ENCODE results near the gene PGLYRP3. TPM values are rescaled to one million over a fixed set of nuclear protein-coding genes. Genes with fewer than 3 reads are reported as not detected.

PGLYRP3 gene
- total RNA-seq, 3 donors from 2014 or later, result not detected

GRCh38 chr1:153344718-153345025 is 31.9 kb upstream of the PGLYRP3 start:
- Histone ChIP-seq H3K4me1 (no peaks in the 10 kb centered on the region), H3K4me3 (no peak overlapping the region), H3K27me3 (peaks cover 0 to 14% of the 10 kb centered on the region in 2 donors), H3K27ac (no peak overlapping the region), H3K9me3 (no peaks in the 10 kb centered on the region), H3K36me3 (no peaks in the 10 kb centered on the region)
- no peak for DNase-seq (ENCODE audit: low spot score in 2 of 2)
- intact Hi-C loops (cut with DNase I; ENCODE audit: low total_unique reads), result no loop called here
- TF ChIP-seq CTCF (IDR thresholded peaks at IDR 0.05), result no peak
- TF ChIP-seq POLR2AphosphoS5 (IDR thresholded peaks at IDR 0.05), result no peak
- no peak for TF ChIP-seq POLR2A (IDR thresholded peaks at IDR 0.05)

- H3K27ac ChIP-seq, result no peak overlapping the region
- no peak for TF ChIP-seq POLR2AphosphoS5 (IDR thresholded peaks at IDR 0.05)
- TF ChIP-seq CTCF (IDR thresholded peaks at IDR 0.05), result no peak
- no peak for TF ChIP-seq POLR2A (IDR thresholded peaks at IDR 0.05)
- intact Hi-C loops (cut with DNase I; ENCODE audit: low total_unique reads), result no loop called here
- H3K36me3 ChIP-seq, result no peaks in the 10 kb centered on the region
- H3K9me3 ChIP-seq, result no peaks in the 10 kb centered on the region
- DNase-seq (ENCODE audit: low spot score in 2 of 2), result no peak
- no peaks in the 10 kb centered on the region for H3K4me1 ChIP-seq
- no peak overlapping the region for H3K4me3 ChIP-seq
- H3K27me3 ChIP-seq, result peaks cover 0 to 14% of the 10 kb centered on the region in 2 donors
These were observed 31.3 kb upstream of the PGLYRP3 start for GRCh38 chr1:153343811-153344717.

- H3K9me3 ChIP-seq, result no peaks in the 10 kb centered on the region
- peaks cover 0 to 11% of the 10 kb centered on the region in 2 donors for H3K27me3 ChIP-seq
- H3K36me3 ChIP-seq, result no peaks in the 10 kb centered on the region
- H3K27ac ChIP-seq, result no peak overlapping the region
- H3K4me3 ChIP-seq, result no peak overlapping the region
- TF ChIP-seq POLR2A (IDR thresholded peaks at IDR 0.05) (no peak), POLR2AphosphoS5 (IDR thresholded peaks at IDR 0.05) (no peak), CTCF (IDR thresholded peaks at IDR 0.05) (no peak)
- no peaks in the 10 kb centered on the region for H3K4me1 ChIP-seq
- no peak for DNase-seq (ENCODE audit: low spot score in 2 of 2)
- intact Hi-C loops (cut with DNase I; ENCODE audit: low total_unique reads), result no loop called here
These were observed 30.4 kb upstream of the PGLYRP3 start for GRCh38 chr1:153343040-153343681.

- no peak overlapping the region for H3K27ac ChIP-seq
- DNase-seq (ENCODE audit: low spot score in 2 of 2), result no peak
- peaks cover 0 to 8% of the 10 kb centered on the region in 2 donors for H3K27me3 ChIP-seq
These were observed 29.4 kb upstream of the PGLYRP3 start for GRCh38 chr1:153342178-153342577.

More at GRCh38 chr1:153342178-153342577, 29.4 kb upstream of the PGLYRP3 start:
- no peaks in the 10 kb centered on the region for H3K36me3 ChIP-seq
- intact Hi-C loops (cut with DNase I; ENCODE audit: low total_unique reads), result no loop called here
- H3K4me1 ChIP-seq, result no peaks in the 10 kb centered on the region
- H3K4me3 ChIP-seq, result no peak overlapping the region
- no peaks in the 10 kb centered on the region for H3K9me3 ChIP-seq
- TF ChIP-seq POLR2A (IDR thresholded peaks at IDR 0.05), result no peak
- TF ChIP-seq CTCF (IDR thresholded peaks at IDR 0.05), result no peak
- TF ChIP-seq POLR2AphosphoS5 (IDR thresholded peaks at IDR 0.05), result no peak

All from breast epithelium (tissue), 4 donors.